DMS153 treated with DMSO at 0.1 percent for 48 hours (cell line): ENCODE data around the gene PTPN9.
"Not testable (repeated sequence)": the region's sequence is repeated elsewhere in the genome, so short reads cannot be mapped to it uniquely, and the experiment has no call there.

ENCODE experiments used
- DNase-seq: peaks from one replicate; lab custom pipeline; 2025; ENCODE audit not compliant: unreplicated experiment; lab: John Stamatoyannopoulos, UW

The PTPN9 gene

DNA sequence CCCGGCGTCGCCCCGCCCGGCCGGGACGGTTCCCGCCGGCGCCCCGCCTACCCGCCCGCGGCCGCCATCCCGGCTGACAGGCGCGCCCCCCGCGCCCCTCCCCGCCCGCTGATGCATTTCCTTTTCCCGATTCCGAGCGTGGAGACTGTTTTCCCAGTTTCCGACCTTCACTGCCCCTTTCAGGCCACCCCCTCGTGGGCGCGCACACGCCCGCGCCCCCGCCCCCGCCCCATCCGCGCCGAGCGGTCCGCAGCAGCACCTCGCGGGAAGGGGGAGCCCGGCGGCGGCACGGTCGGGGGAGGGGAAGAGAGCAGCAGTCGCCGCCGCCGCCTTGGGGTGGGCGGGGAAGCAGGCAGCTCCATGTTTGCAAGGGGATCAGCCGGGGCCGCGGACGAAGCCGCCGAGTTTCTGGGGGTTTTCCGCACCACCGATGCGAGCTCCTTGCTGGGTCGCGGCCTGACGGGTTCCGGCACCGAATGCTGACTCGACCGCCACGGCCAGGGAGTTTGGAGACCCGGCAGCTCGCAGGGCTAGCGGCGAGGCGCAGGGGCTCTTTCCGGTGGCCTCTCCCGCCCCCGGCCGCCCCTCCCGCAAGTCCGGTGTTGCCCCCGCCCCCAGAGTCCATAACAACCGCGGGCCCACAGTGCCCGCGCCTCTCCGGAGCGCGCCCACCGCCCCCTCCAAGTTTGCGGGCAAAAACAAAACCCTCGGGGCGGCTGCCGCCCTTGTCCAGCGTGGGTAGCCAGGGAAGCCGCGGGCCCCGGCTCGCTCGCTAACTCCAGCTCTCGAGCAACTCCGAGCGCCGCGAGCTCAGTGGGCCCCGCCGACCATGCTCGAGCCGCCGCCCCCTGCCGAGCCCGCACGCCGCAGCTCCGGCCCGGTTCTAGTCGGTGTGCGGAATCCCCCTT is 124.4 kb downstream of the PTPN9 start:
- DNase-seq: no peak

GRCh38 chr15:75453703-75454470 is 125.2 kb downstream of the PTPN9 start:
- DNase-seq: peak; percentile 94

- no peak for DNase-seq
These were observed 126.0 kb downstream of the PTPN9 start for GRCh38 chr15:75452865-75453702.

- peak; percentile 7 for DNase-seq
These were observed 126.7 kb downstream of the PTPN9 start for GRCh38 chr15:75452364-75452864.

DNA sequence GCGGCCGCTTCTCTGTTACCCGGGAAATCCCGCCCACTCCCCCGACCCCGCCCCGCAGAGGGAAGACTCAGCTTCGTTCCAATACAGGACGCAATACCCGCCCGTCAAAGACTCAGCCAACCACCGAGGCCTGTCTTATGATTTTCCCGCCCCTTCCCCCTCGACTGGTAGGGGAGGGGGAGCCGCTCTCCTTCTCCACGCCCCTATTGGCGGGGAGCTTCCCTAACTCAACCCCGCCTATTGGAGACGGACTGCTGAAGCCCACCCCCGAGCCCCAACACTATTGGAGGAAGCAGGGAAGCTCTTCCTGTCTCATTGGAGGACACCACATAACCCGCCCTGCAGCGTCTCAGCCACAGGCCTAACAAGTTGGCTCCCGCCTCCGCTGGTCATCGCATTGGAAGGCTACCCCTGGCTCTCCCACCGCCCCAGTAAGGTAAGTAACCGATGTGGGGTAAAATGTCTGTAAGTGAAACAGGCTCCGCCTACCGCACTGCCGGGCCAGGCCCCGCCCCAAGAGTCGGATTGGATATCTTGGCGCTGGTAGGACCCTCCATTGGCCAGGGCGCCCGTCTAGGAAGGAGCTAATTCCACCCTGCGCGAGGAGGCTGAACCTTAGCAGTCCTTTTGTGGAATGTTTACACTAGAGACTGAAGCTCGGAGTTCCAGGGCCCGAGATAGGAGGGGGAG is 127.3 kb downstream of the PTPN9 start, which contains the start of gene SIN3A:
TSS of gene SIN3A (minus strand) at position 17 of the 690 bp plus-strand sequence. CDS start 21,315 bp downstream, outside the sequence.
- DNase-seq: peak; percentile 97

- no peak for DNase-seq
These were observed 127.9 kb downstream of the PTPN9 start for GRCh38 chr15:75451202-75451673.

GRCh38 chr15:75450307-75451201 is 128.6 kb downstream of the PTPN9 start:
- DNase-seq: peak; percentile 72

GRCh38 chr15:75449585-75450306 is 129.4 kb downstream of the PTPN9 start:
- no peak for DNase-seq

- not testable (repeated sequence) for DNase-seq
These were observed 130.9 kb downstream of the PTPN9 start for GRCh38 chr15:75448171-75448570.

GRCh38 chr15:75446151-75446550 is 133.0 kb downstream of the PTPN9 start:
- no peak for DNase-seq

DNA sequence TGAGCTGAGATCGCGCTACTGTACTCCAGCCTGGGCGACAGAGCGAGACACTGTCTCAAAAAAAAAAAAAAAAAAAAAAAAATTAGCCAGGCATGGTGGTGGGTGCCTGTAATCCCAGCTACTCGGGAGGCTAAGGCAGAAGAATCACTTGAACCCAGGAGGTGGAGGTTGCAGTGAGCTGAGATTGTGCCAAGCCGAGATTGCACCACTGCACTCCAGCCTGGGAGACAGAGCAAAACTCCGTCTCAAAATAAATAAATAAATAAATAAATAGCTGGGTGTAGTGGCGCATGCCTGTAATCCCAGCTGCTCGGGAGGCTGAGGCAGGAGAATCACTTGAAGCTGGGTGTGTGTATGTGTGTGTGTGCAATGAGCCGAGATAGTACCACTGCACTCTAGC is 133.8 kb downstream of the PTPN9 start:
- not testable (repeated sequence) for DNase-seq

GRCh38 chr15:75443972-75444453 is 135.1 kb downstream of the PTPN9 start:
- not testable (repeated sequence) for DNase-seq

GRCh38 chr15:75437721-75438120 is 141.4 kb downstream of the PTPN9 start:
- no peak for DNase-seq

GRCh38 chr15:75436881-75437280 is 142.2 kb downstream of the PTPN9 start:
- DNase-seq: no peak

- no peak for DNase-seq
These were observed 147.4 kb downstream of the PTPN9 start for GRCh38 chr15:75431682-75432081.

DNA sequence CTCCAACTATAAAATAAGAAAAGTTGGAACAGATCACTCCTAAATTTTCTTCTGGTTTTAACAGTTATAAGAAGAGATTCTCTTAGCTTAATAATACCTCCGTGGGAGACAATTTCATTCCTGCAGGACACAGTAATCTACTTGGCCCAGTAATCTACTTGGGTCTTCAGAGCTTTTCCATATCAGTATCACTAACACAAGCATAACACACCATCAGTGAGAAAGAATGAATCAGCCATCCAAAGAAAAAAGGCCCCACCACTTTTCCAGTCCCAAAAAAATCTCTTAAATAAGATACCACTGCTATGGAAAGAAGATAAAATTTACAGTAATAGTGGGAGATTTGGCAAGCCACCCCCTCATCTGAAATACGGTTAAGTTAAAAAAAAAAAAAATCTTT is 147.8 kb downstream of the PTPN9 start:
- DNase-seq: no peak

GRCh38 chr15:75430259-75430658 is 148.9 kb downstream of the PTPN9 start:
- DNase-seq: no peak

- DNase-seq: no peak
These were observed 151.0 kb downstream of the PTPN9 start for GRCh38 chr15:75428152-75428551.
